HepG2 (cell line): ENCODE measurements around the gene KLF16. TPM values are rescaled to one million over a fixed set of nuclear protein-coding genes. Genes with fewer than 3 reads are reported as not detected.
A peak's percentile ranks its signal among the peaks of the same experiment; 100 is the strongest.

Experiments used
- ATAC-seq: fragments of 200-7000 bp; cut with Tn5 transposase; 3 replicates; pipeline ENCODE4 v1.9.1; 2020; ENCODE audit warnings: mild to moderate bottlenecking, moderate library complexity
- BruUV-seq: library from RNA; stranded (reverse); fragments of 400-500 nt; replicated peaks from 2 replicates; lab custom pipeline; 2021; lab: Mats Ljungman, UMichigan
- CTCF ChIA-PET: fragments of 300-600 bp; formaldehyde crosslinking; extraction: SDS; loops from one replicate; lab custom pipeline; 2021; ENCODE audit warnings: low total read pairs, inconsistent platforms, low intra/inter-chr PET ratio; lab: Yijun Ruan, JAX
- POLR2A ChIA-PET: fragments of 350-600 bp; sonication (Branson Sonifier 250); formaldehyde crosslinking; loops from one replicate; lab custom pipeline; 2020; ENCODE audit warnings: antibody characterized with exemption, inconsistent platforms; lab: Yijun Ruan, JAX
- DNase-seq: peaks from one replicate; pipeline ENCODE4 v3.0.0-alpha.2; 2015; ENCODE audit warnings: low spot score
- FAIRE-seq: peaks from 3 replicates; lab custom pipeline; 2011; peaks lifted over from hg19 to GRCh38; lab: Jason Lieb, UNC
- H2AFZ ChIP-seq: one replicate; pipeline ENCODE4 v1.6.1; 2011; ENCODE audit warnings: low read length, inconsistent platforms
- H3K27ac ChIP-seq: fragments of 300-600 bp; 3 replicates; pipeline ENCODE4 v1.8.0; 2011; ENCODE audit warnings: mixed run types, mild to moderate bottlenecking, mixed read lengths, low read length, inconsistent platforms; ENCODE audit not compliant: insufficient read depth; ENCODE audit errors: extremely low read length
- H3K27me3 ChIP-seq, 2 experiments: fragments of 200-600 bp in 1 of 2; 2 replicates in 1 of 2; 3 replicates in 1 of 2; pipeline versions ENCODE4 v1.6.0 to v1.8.0; 2011; ENCODE audit warnings: low read length in 2 of 2, mild to moderate bottlenecking in 2 of 2, moderate library complexity in 2 of 2, inconsistent platforms in 1 of 2; ENCODE audit not compliant: insufficient read depth in 2 of 2, control insufficient read depth in 1 of 2
- H3K36me3 ChIP-seq, 2 experiments: fragments of 200-600 bp in 1 of 2; replicated peaks in 1 of 2; 2 replicates in 1 of 2; 3 replicates in 1 of 2; pipeline versions ENCODE4 v1.5.1 to v1.8.0; 2011; ENCODE audit warnings: low read length in 2 of 2, inconsistent platforms in 1 of 2; ENCODE audit not compliant: insufficient read depth in 2 of 2, control insufficient read depth in 1 of 2
- H3K4me1 ChIP-seq: 2 replicates; pipeline ENCODE4 v1.5.1; 2012; ENCODE audit warnings: low read length, inconsistent platforms; ENCODE audit not compliant: insufficient read depth
- H3K4me2 ChIP-seq: 2 replicates; pipeline ENCODE4 v1.6.0; 2011; ENCODE audit warnings: low read depth, low read length, inconsistent platforms
- H3K4me3 ChIP-seq, 3 experiments: fragments of 200-600 bp in 1 of 3; sonication (generic), shearing (Covaris generic) in 1 of 3; replicated peaks in 1 of 3; 2 replicates each; pipeline ENCODE4 v1.5.1; 2011 to 2016; ENCODE audit warnings: low read length in 3 of 3, inconsistent platforms in 2 of 3, low read depth in 2 of 3, mild to moderate bottlenecking in 2 of 3, control low read depth in 1 of 3, mixed read lengths in 1 of 3; ENCODE audit not compliant: insufficient read depth in 1 of 3
- H3K79me2 ChIP-seq: one replicate; pipeline ENCODE4 v1.6.1; 2011; ENCODE audit warnings: low read length, inconsistent platforms; ENCODE audit not compliant: insufficient read depth
- H3K9ac ChIP-seq: 2 replicates; pipeline ENCODE4 v1.6.0; 2011; ENCODE audit warnings: mild to moderate bottlenecking, low read depth, low read length, inconsistent platforms; ENCODE audit not compliant: insufficient read depth
- H3K9me3 ChIP-seq: 2 replicates; pipeline ENCODE4 v1.5.1; 2012; ENCODE audit warnings: mild to moderate bottlenecking, low read length
- H4K20me1 ChIP-seq: 2 replicates; pipeline ENCODE4 v1.6.0; 2011; ENCODE audit warnings: inconsistent platforms, mild to moderate bottlenecking, low read length, moderate library complexity; ENCODE audit not compliant: insufficient read depth
- ASH2L ChIP-seq: fragments of 300-600, 200-600 bp; sonication (generic); IDR thresholded peaks from 2 replicates; pipeline ENCODE4 v1.7.0; 2017; ENCODE audit warnings: low read depth, mild to moderate bottlenecking, moderate library complexity, mixed read lengths, low read length; ENCODE audit not compliant: insufficient read length
- ATF6 ChIP-seq: sonication (generic); formaldehyde crosslinking; conservative IDR thresholded peaks from 2 replicates; pipeline ENCODE4 v1.4.0; 2020; ENCODE audit warnings: missing genetic modification reagents
- BATF2 ChIP-seq: sonication (generic); formaldehyde crosslinking; IDR thresholded peaks from 2 replicates; pipeline ENCODE4 v1.8.0; 2022; ENCODE audit warnings: mild to moderate bottlenecking, missing genetic modification reagents, moderate library complexity
- BORCS8-MEF2B ChIP-seq: sonication (generic); formaldehyde crosslinking; IDR thresholded peaks from 2 replicates; pipeline ENCODE4 v1.8.0; 2022; ENCODE audit warnings: mild to moderate bottlenecking, missing genetic modification reagents
- HDAC1 ChIP-seq: sonication (generic); formaldehyde crosslinking; IDR thresholded peaks from 2 replicates; pipeline ENCODE4 v1.5.1; 2020; ENCODE audit warnings: mild to moderate bottlenecking, missing genetic modification reagents
- NFKBIZ ChIP-seq: IDR thresholded peaks from 2 replicates; pipeline ENCODE4 v1.6.1; 2018; ENCODE audit warnings: missing genetic modification reagents, missing compliant biosample characterization
- NONO ChIP-seq, 2 experiments: fragments of 450-650 bp in 1 of 2; sonication (generic) in 1 of 2; formaldehyde crosslinking in 1 of 2; IDR thresholded peaks in 1 of 2; conservative IDR thresholded peaks in 1 of 2; 2 replicates each; pipeline versions ENCODE4 v1.6.1 to v1.8.0; 2017 to 2022; ENCODE audit warnings: mild to moderate bottlenecking in 1 of 2, missing genetic modification reagents in 1 of 2, moderate library complexity in 1 of 2
- NR3C1 ChIP-seq: sonication (generic); formaldehyde crosslinking; IDR thresholded peaks from 2 replicates; pipeline ENCODE4 v1.4.0; 2020; ENCODE audit warnings: missing genetic modification reagents
- PHF21A ChIP-seq: sonication (generic); formaldehyde crosslinking; IDR thresholded peaks from 2 replicates; pipeline ENCODE4 v1.5.0; 2020; ENCODE audit warnings: mild to moderate bottlenecking, missing genetic modification reagents
- POGZ ChIP-seq: sonication (generic); formaldehyde crosslinking; IDR thresholded peaks from 2 replicates; pipeline ENCODE4 v1.4.0; 2020; ENCODE audit warnings: mild to moderate bottlenecking, missing genetic modification reagents
- RELA ChIP-seq: sonication (generic); formaldehyde crosslinking; IDR thresholded peaks from 2 replicates; pipeline ENCODE4 v1.4.0; 2020; ENCODE audit warnings: missing genetic modification reagents
- SIN3B ChIP-seq: fragments of 150-350 bp; IDR thresholded peaks from 2 replicates; pipeline ENCODE4 v1.6.1; 2014; ENCODE audit warnings: low read length
- ZNF207 ChIP-seq: fragments of 450-650 bp; IDR thresholded peaks from 2 replicates; pipeline ENCODE4 v1.6.1; 2016; ENCODE audit warnings: antibody characterized with exemption, borderline replicate concordance
- ZNF256 ChIP-seq: sonication (generic); formaldehyde crosslinking; conservative IDR thresholded peaks from 2 replicates; pipeline ENCODE4 v1.4.0; 2020; ENCODE audit warnings: missing genetic modification reagents
- ZNF841 ChIP-seq: sonication (generic); formaldehyde crosslinking; IDR thresholded peaks from 2 replicates; pipeline ENCODE4 v1.8.1; 2023; ENCODE audit warnings: missing genetic modification reagents, borderline replicate concordance
- WGBS: methylation state at CpG from one replicate; pipeline ENCODE4 v1.1.6; 2017; ENCODE audit warnings: low lambda C conversion rate; 5-methylcytosine and 5-hydroxymethylcytosine counted together
- in situ Hi-C: cut with HindIII; loops from 2 replicates; pipeline ENCODE4 v1.10.0; 2017; ENCODE audit warnings: low pct_unique_long_range_greater_than_20kb; ENCODE audit not compliant: extremely low pct_ligation_motif_present
- intact Hi-C: fragments of 100-400 bp; cut with micrococcal nuclease; formaldehyde crosslinking; loops from one replicate; pipeline ENCODE4 v1.10.0; 2022; ENCODE audit not compliant: unreplicated experiment
- polyA plus RNA-seq, 8 experiments: library from polyadenylated mRNA; depleted of rRNA in 3 of 8; stranded (reverse) in 7 of 8; unstranded in 1 of 8; fragments of >200 nt; fragmentation: Illumina TruSeq in 4 of 8; extraction: Trizol in 4 of 8; gene quantifications; 2 replicates each; pipeline versions ENCODE4 v1.2.1 to v1.2.3, GENCODE V29; 2011 to 2016; ENCODE audit warnings: low read depth in 4 of 8, missing spikeins in 1 of 8, mixed read lengths in 1 of 8; ENCODE audit not compliant: insufficient read depth in 1 of 8
- total RNA-seq, 5 experiments: library from RNA; depleted of rRNA; stranded (reverse); fragments of >200 nt; fragmentation: Illumina TruSeq; extraction: Trizol; gene quantifications; 2 replicates each; pipeline ENCODE4 v1.2.3, GENCODE V29; 2016; ENCODE audit warnings: low read depth in 1 of 5
- TF ChIP-seq, protein P1 (sequence below): IDR thresholded peaks from 2 replicates; pipeline ENCODE4 v1.6.1; 2016; ENCODE audit warnings: low read depth, borderline replicate concordance
- TF ChIP-seq, protein P2 (sequence below): sonication (generic); formaldehyde crosslinking; IDR thresholded peaks from 2 replicates; pipeline ENCODE4 v1.5.1; 2020; ENCODE audit warnings: missing genetic modification reagents, mild to moderate bottlenecking, borderline replicate concordance
- TF ChIP-seq, protein P3 (sequence below): IDR thresholded peaks from 2 replicates; pipeline ENCODE4 v1.6.1; 2012; ENCODE audit warnings: inconsistent platforms

Gene KLF16
- total and polyA plus RNA-seq, 2 of the 13 experiments (the other 11 are each of a cell fraction or from before 2014, with no cell fraction given), result 3.5 to 6.7 TPM

DNA sequence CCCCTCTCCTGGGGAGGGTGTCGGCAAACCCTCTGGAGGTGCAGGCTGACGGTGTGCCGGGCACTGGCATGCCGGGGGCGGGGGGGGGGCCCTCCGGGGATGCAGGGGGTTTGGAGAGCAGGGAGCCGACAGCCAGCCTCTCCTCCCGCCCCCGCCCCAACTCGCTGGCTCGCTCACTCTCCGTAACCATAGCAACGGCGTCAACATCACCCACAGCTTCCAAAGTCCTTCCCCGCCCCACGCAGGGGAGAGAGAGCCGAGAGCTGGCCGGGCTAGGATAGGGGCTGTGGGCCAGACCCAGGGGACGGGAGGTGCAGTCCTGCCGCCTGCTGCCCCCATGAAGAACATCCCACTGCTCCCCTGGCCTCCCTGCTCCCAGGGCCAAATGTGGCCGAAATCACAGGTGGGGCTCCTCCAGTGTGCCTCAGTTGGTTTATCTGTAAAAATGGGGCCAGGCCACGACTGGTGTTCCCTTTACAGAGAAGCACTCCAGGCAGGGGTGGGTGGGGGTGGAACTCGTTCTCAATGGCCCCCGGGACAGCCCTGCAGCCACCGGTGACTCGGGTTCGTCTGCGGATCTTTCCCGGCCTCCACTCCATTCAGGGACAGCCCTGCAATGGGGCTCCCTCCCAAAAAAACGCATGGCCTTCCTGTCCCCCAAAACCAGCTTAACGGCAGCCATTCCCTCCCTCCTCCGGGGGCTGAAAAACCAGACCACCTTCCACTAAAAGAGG is 3.2 kb downstream of the KLF16 start:
- Histone ChIP-seq H2AFZ (no peak overlapping the region), H3K79me2 (peaks cover 62% of the 10 kb centered on the region), H3K4me1 (peaks cover 46% of the 10 kb centered on the region), H4K20me1 (peaks cover 49% of the 10 kb centered on the region), H3K9ac (peak overlapping the region; percentile 84), H3K4me3 (peak overlapping the region; percentile 89 to 95 (median 91)), H3K4me2 (peak overlapping the region; percentile 81), H3K27me3 (no peaks in the 10 kb centered on the region; a peak in 1 of 5 replicates), H3K36me3 (no peaks in the 10 kb centered on the region), H3K27ac (peak overlapping the region; percentile 80), H3K9me3 (no peaks in the 10 kb centered on the region)
- 0% methylated on average over 11 of the region's 32 CpGs for WGBS
- FAIRE-seq (no peak), ATAC-seq (peak; percentile 54), DNase-seq (peak; percentile 92)
- intact Hi-C loops (no loop called here), in situ Hi-C loops (no loop called here)
- ChIA-PET POLR2A (interaction anchor here (1.0 kb wide), 1 partner anchor 20 kb away, joined by 3 read pairs; no protein-coding TSS in a partner anchor), CTCF (no interaction called here)
- no TSS peak for BruUV-seq
- TF ChIP-seq, protein P1, sequence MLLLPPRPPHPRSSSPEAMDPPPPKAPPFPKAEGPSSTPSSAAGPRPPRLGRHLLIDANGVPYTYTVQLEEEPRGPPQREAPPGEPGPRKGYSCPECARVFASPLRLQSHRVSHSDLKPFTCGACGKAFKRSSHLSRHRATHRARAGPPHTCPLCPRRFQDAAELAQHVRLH (CRISPR knock-in tag), result no peak
- TF ChIP-seq NONO (IDR thresholded peaks at IDR 0.05) (no peak), NONO (CRISPR knock-in tag; conservative IDR thresholded peaks at IDR 0.05) (peak; percentile 88), ZNF256 (CRISPR knock-in tag) (no peak), ASH2L (peak; percentile 66), ZNF207 (no peak), BATF2 (no peak), NFKBIZ (CRISPR knock-in tag) (no peak), BORCS8-MEF2B (CRISPR knock-in tag) (no peak), RELA (CRISPR knock-in tag) (no peak), POGZ (CRISPR knock-in tag) (no peak), PHF21A (CRISPR knock-in tag) (peak; percentile 61), SIN3B (no peak), ATF6 (CRISPR knock-in tag) (0 out of 2 replicates have a peak, but pooled peaks have one; percentile 36), NR3C1 (no peak), ZNF841 (peak; percentile 60; the same call in 1 of the 2 replicates), HDAC1 (CRISPR knock-in tag) (peak; percentile 80)
- TF ChIP-seq, protein P2, sequence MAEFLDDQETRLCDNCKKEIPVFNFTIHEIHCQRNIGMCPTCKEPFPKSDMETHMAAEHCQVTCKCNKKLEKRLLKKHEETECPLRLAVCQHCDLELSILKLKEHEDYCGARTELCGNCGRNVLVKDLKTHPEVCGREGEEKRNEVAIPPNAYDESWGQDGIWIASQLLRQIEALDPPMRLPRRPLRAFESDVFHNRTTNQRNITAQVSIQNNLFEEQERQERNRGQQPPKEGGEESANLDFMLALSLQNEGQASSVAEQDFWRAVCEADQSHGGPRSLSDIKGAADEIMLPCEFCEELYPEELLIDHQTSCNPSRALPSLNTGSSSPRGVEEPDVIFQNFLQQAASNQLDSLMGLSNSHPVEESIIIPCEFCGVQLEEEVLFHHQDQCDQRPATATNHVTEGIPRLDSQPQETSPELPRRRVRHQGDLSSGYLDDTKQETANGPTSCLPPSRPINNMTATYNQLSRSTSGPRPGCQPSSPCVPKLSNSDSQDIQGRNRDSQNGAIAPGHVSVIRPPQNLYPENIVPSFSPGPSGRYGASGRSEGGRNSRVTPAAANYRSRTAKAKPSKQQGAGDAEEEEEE, result no peak
- TF ChIP-seq, protein P3, sequence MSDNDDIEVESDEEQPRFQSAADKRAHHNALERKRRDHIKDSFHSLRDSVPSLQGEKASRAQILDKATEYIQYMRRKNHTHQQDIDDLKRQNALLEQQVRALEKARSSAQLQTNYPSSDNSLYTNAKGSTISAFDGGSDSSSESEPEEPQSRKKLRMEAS, result 0 out of 2 replicates have a peak, but pooled peaks have one; percentile 26
